Endothelial cell of umbilical vein (primary cell): ENCODE measurements around the gene SCAF11. TPM values are rescaled to one million over a fixed set of nuclear protein-coding genes. Genes with fewer than 3 reads are reported as not detected.
"Not testable (repeated sequence)": the region's sequence is repeated elsewhere in the genome, so short reads cannot be mapped to it uniquely, and the experiment has no call there.

ENCODE experiments used
- Bru-seq: library from RNA; stranded (reverse); fragments of 400-500 nt; gene quantifications from one replicate; lab custom pipeline; 2021; lab: Mats Ljungman, UMichigan
- BruChase-seq, 2 experiments: library from RNA; stranded (reverse); fragments of 400-500 nt; gene quantifications; one replicate each; lab custom pipeline; 2021; lab: Mats Ljungman, UMichigan
- BruUV-seq: library from RNA; stranded (reverse); fragments of 400-500 nt; replicated peaks from 2 replicates; lab custom pipeline; 2021; lab: Mats Ljungman, UMichigan
- CTCF ChIA-PET: fragments of 300-600, 350-600 bp; sonication (Branson Sonifier 250); formaldehyde crosslinking; loops from one replicate; lab custom pipeline; 2021; ENCODE audit warnings: antibody characterized with exemption, inconsistent platforms; lab: Charles Lee
- POLR2A ChIA-PET: fragments of 300-600, 350-600 bp; sonication (Branson Sonifier 250); formaldehyde crosslinking; loops from one replicate; lab custom pipeline; 2021; ENCODE audit warnings: antibody characterized with exemption, inconsistent platforms; lab: Charles Lee
- DNase-seq: peaks from one replicate; pipeline ENCODE4 v3.0.0-alpha.2; 2011; ENCODE audit warnings: low read depth, low spot score
- FAIRE-seq: peaks from 2 replicates; lab custom pipeline; 2011; peaks lifted over from hg19 to GRCh38; lab: Jason Lieb, UNC
- H2AFZ ChIP-seq: 2 replicates; pipeline ENCODE4 v1.6.0; 2012; ENCODE audit warnings: low read depth, low read length, control low read depth, inconsistent platforms
- H3K27ac ChIP-seq: 2 replicates; pipeline ENCODE4 v1.5.1; 2011; ENCODE audit warnings: low read depth, mild to moderate bottlenecking, control low read depth, low read length, moderate library complexity; ENCODE audit not compliant: insufficient read depth
- H3K27me3 ChIP-seq, 2 experiments: 2 replicates each; pipeline versions ENCODE4 v1.6.0 to v1.6.1; 2011; ENCODE audit warnings: low read length in 2 of 2, mixed read lengths in 1 of 2; ENCODE audit not compliant: control insufficient read depth in 2 of 2, insufficient read depth in 2 of 2
- H3K36me3 ChIP-seq, 2 experiments: 2 replicates in 1 of 2; 3 replicates in 1 of 2; pipeline ENCODE4 v1.5.1; 2011; ENCODE audit warnings: low read length in 2 of 2, mild to moderate bottlenecking in 1 of 2, moderate library complexity in 1 of 2; ENCODE audit not compliant: control insufficient read depth in 2 of 2, insufficient read depth in 2 of 2; ENCODE audit errors: extremely low read depth in 1 of 2
- H3K4me1 ChIP-seq: 3 replicates; pipeline ENCODE4 v1.5.1; 2011; ENCODE audit warnings: mild to moderate bottlenecking, low read length; ENCODE audit not compliant: control insufficient read depth, insufficient read depth; ENCODE audit errors: extremely low read depth
- H3K4me2 ChIP-seq: 2 replicates; pipeline ENCODE4 v1.6.1; 2011; ENCODE audit warnings: low read length, control low read depth, mixed read lengths; ENCODE audit not compliant: insufficient read depth
- H3K4me3 ChIP-seq, 3 experiments: fragments of 200-600 bp in 1 of 3; sonication (generic), shearing (Covaris generic) in 1 of 3; replicated peaks in 1 of 3; 2 replicates each; pipeline ENCODE4 v1.5.1; 2011 to 2016; ENCODE audit warnings: control low read depth in 3 of 3, low read length in 3 of 3, mild to moderate bottlenecking in 2 of 3, inconsistent platforms in 1 of 3, low read depth in 1 of 3, moderate library complexity in 1 of 3; ENCODE audit not compliant: insufficient read depth in 1 of 3
- H3K79me2 ChIP-seq: 2 replicates; pipeline ENCODE4 v1.6.0; 2012; ENCODE audit warnings: low read length, inconsistent platforms; ENCODE audit not compliant: control insufficient read depth, insufficient read depth
- H3K9ac ChIP-seq: replicated peaks from 2 replicates; pipeline ENCODE3; 2011; ENCODE audit warnings: low read length, control low read depth; ENCODE audit not compliant: insufficient read depth; ENCODE audit errors: extremely low read depth
- H3K9me1 ChIP-seq: replicated peaks from 3 replicates; pipeline ENCODE4 v1.6.0; 2011; ENCODE audit warnings: mild to moderate bottlenecking, low read length; ENCODE audit not compliant: control insufficient read depth, insufficient read depth; ENCODE audit errors: extremely low read depth
- H3K9me3 ChIP-seq: replicated peaks from 2 replicates; pipeline ENCODE4 v1.5.1; 2012; ENCODE audit warnings: low read length, inconsistent platforms; ENCODE audit not compliant: control insufficient read depth, insufficient read depth
- H4K20me1 ChIP-seq: replicated peaks from 2 replicates; pipeline ENCODE3; 2011; ENCODE audit warnings: mild to moderate bottlenecking, low read length; ENCODE audit not compliant: control insufficient read depth, insufficient read depth; ENCODE audit errors: extremely low read depth
- CTCF ChIP-seq, 2 donors: IDR thresholded peaks; 1 replicate in 1 of 2; 2 replicates in 1 of 2; pipeline ENCODE4 v1.5.1; 2011; ENCODE audit warnings: low read length in 2 of 2, mild to moderate bottlenecking in 2 of 2, moderate library complexity in 2 of 2, control low read depth in 1 of 2, inconsistent platforms in 1 of 2, low read depth in 1 of 2; ENCODE audit not compliant: insufficient read depth in 1 of 2; ENCODE audit errors: extremely low read depth in 1 of 2
- EZH2 ChIP-seq: IDR thresholded peaks from 2 replicates; pipeline ENCODE4 v1.6.1; 2012; ENCODE audit warnings: borderline replicate concordance, low read depth, mild to moderate bottlenecking, moderate library complexity, low read length, inconsistent platforms; ENCODE audit not compliant: severe bottlenecking
- FOS ChIP-seq: IDR thresholded peaks from 2 replicates; pipeline ENCODE4 v1.6.1; 2011; ENCODE audit warnings: mild to moderate bottlenecking, low read length, moderate library complexity, borderline replicate concordance; ENCODE audit not compliant: insufficient read depth
- GATA2 ChIP-seq: IDR thresholded peaks from 2 replicates; pipeline ENCODE4 v1.7.0; 2011; ENCODE audit warnings: low read depth, mild to moderate bottlenecking, moderate library complexity, mixed read lengths, low read length; ENCODE audit not compliant: insufficient read length, insufficient read depth
- JUN ChIP-seq: IDR thresholded peaks from 2 replicates; pipeline ENCODE4 v1.6.1; 2011; ENCODE audit warnings: borderline replicate concordance, low read depth; ENCODE audit not compliant: insufficient read length, insufficient read depth
- MAX ChIP-seq: IDR thresholded peaks from 2 replicates; pipeline ENCODE4 v1.6.1; 2011; ENCODE audit not compliant: insufficient read depth, insufficient read length
- MYC ChIP-seq: IDR thresholded peaks from one replicate; pipeline ENCODE4 v1.6.1; 2011; ENCODE audit warnings: mild to moderate bottlenecking, low read depth, low read length
- POLR2A ChIP-seq: IDR thresholded peaks from 2 replicates; pipeline ENCODE4 v1.6.1; 2012; ENCODE audit warnings: low read depth, mild to moderate bottlenecking, control low read depth, low read length
- POLR2AphosphoS5 ChIP-seq: IDR thresholded peaks from 2 replicates; pipeline ENCODE4 v1.6.1; 2012; ENCODE audit warnings: low read depth, mild to moderate bottlenecking, control low read depth, low read length, moderate library complexity; ENCODE audit not compliant: insufficient read depth
- dilution Hi-C: fragments of 300-500 bp; cut with MboI; formaldehyde crosslinking; loops from one replicate; pipeline ENCODE4 v1.15.0; 2019; ENCODE audit warnings: low sequenced_read_pairs; ENCODE audit not compliant: extremely low pct_ligation_motif_present
- intact Hi-C: fragments of 100-400 bp; cut with micrococcal nuclease; formaldehyde crosslinking; loops from one replicate; pipeline ENCODE4 v1.10.0; 2022
- long read RNA-seq: library from polyadenylated mRNA; stranded (forward); transcript quantifications from one replicate; pipeline ENCODE4 v2.0.0, GENCODE V29; 2021
- polyA minus RNA-seq, 3 experiments: library from RNA; depleted of rRNA, polyadenylated mRNA; stranded (reverse); fragments of >200 nt; gene quantifications; 1 replicate in 1 of 3; 2 replicates in 2 of 3; pipeline ENCODE4 v1.2.3, GENCODE V29; 2011
- polyA plus RNA-seq, 4 experiments: library from polyadenylated mRNA; depleted of rRNA in 3 of 4; stranded (reverse) in 3 of 4; unstranded in 1 of 4; fragments of >200 nt; gene quantifications; 2 replicates each; pipeline versions ENCODE4 v1.2.1 to v1.2.3, GENCODE V29; 2011 to 2012; ENCODE audit warnings: missing spikeins in 1 of 4
- total RNA-seq: library from RNA; stranded (reverse); gene quantifications from 2 replicates; pipeline ENCODE4 v1.2.3, GENCODE V29; 2021

SCAF11 gene
- total RNA-seq: 95.0 and 109 TPM in 2 replicates
- polyA plus RNA-seq: 17.5 and 20.9 TPM in 2 replicates
- polyA plus RNA-seq (2011; cell fraction: cytosol; rRNA removed): 36.2 and 37.9 TPM in 2 replicates
- 74.2 and 99.4 TPM in 2 replicates for polyA plus RNA-seq (2011; cell fraction: nucleus; rRNA removed)
- polyA plus RNA-seq (2012): 69.2 and 70.1 TPM in 2 replicates
- 69.0 and 75.4 TPM in 2 replicates for polyA minus RNA-seq
- 68.9 TPM for polyA minus RNA-seq (2011; cell fraction: cytosol; rRNA and poly(A)+ RNA removed)
- polyA minus RNA-seq (2011; cell fraction: nucleus; rRNA and poly(A)+ RNA removed): 103 and 128 TPM in 2 replicates
- percentile 94 among the genes with signal in this experiment for Bru-seq, nascent RNA
- BruChase-seq, experiment 1, labeled RNA remaining after a 6-hour chase: percentile 92 among the genes with signal in this experiment
- percentile 93 among the genes with signal in this experiment for BruChase-seq, experiment 2, labeled RNA remaining after a 2-hour chase
- long read RNA-seq, full-length matches to known transcripts: 52 of 74 reads
- long read RNA-seq, partial matches to known transcripts: 12 of 74 reads
- long read RNA-seq, other reads (novel, unspliced or antisense): 10 of 74 reads

- Histone ChIP-seq H3K9me1 (no peaks in the 10 kb centered on the region), H3K4me2 (peak within 1 kb of the TSS; percentile 99), H3K27ac (peak within 1 kb of the TSS; percentile 79), H3K79me2 (peaks cover 46% of the 10 kb centered on the region), H3K4me3 (peak within 1 kb of the TSS; percentile 56 to 91 (median 86)), H4K20me1 (peaks cover 3% of the 10 kb centered on the region), H3K9me3 (no peaks in the 10 kb centered on the region), H3K36me3 (no peaks in the 10 kb centered on the region), H2AFZ (peak within 1 kb of the TSS; percentile 84), H3K9ac (peak within 1 kb of the TSS; percentile 93), H3K4me1 (peaks cover 16% of the 10 kb centered on the region), H3K27me3 (no peaks in the 10 kb centered on the region)
- ChIA-PET CTCF (interaction anchor here (0.9 to 2.9 kb wide), 11 partner anchors 10 to 1031 kb away, joined by 3 to 18 read pairs (median 5); no protein-coding TSS in a partner anchor), POLR2A (interaction anchor here (0.7 kb wide), 2 partner anchors 152 to 212 kb away, joined by 3 read pairs; no protein-coding TSS in a partner anchor)
- dilution Hi-C loops (no loop called here), intact Hi-C loops (loop anchor here (1.0 to 10.0 kb wide), 12 partner anchors 27 to 1032 kb away; no protein-coding TSS in a partner anchor)
- BruUV-seq: no TSS peak
- TF ChIP-seq POLR2A (peak; percentile 16), POLR2AphosphoS5 (peak; percentile 70), JUN (no peak), MAX (peak; percentile 93), CTCF (IDR thresholded peaks at IDR 0.05; ENCODE audit: extremely low read depth in 1 of 2, insufficient read depth in 1 of 2, low read depth in 1 of 2, low read length in 2 of 2) (peak; percentile 96 to 99), MYC (peak; percentile 89), FOS (no peak), GATA2 (peak; percentile 84), EZH2 (no peak)
- FAIRE-seq: peak; percentile 98
- peak; percentile 100 for DNase-seq
These were observed at the start of gene SCAF11 for GRCh38 chr12:45990468-45991283. Gene SCAF11, minus strand, starts transcription at chr12:45990574. Its CDS starts 26,407 bp downstream, at chr12:45964167.

GRCh38 chr12:46037066-46037465 lies 46.7 kb upstream of the SCAF11 start:
- H3K4me3 ChIP-seq, H3K9ac ChIP-seq, BruUV-seq, H3K9me3 ChIP-seq, FAIRE-seq, CTCF ChIA-PET, H3K27me3 ChIP-seq, H4K20me1 ChIP-seq, dilution Hi-C loops, intact Hi-C loops, H3K36me3 ChIP-seq, H3K79me2 ChIP-seq, H3K4me1 ChIP-seq, H3K9me1 ChIP-seq, DNase-seq, POLR2A ChIA-PET, H3K27ac ChIP-seq, H3K4me2 ChIP-seq, H2AFZ ChIP-seq: not testable (repeated sequence)
